Astrocyte (in vitro differentiated cells and primary cell): ENCODE measurements around the gene TNFRSF1A. TPM values are rescaled to one million over a fixed set of nuclear protein-coding genes. Genes with fewer than 3 reads are reported as not detected.

Experiments used
- DNase-seq: peaks from one replicate; pipeline ENCODE4 v3.0.0-alpha.2; 2010; ENCODE audit warnings: low read depth
- FAIRE-seq: peaks from 2 replicates; lab custom pipeline; 2011; peaks lifted over from hg19 to GRCh38; lab: Jason Lieb, UNC
- H2AFZ ChIP-seq: 2 replicates; pipeline ENCODE4 v1.6.0; 2012; ENCODE audit warnings: low read depth, low read length, inconsistent platforms
- H3K27ac ChIP-seq: 2 replicates; pipeline ENCODE4 v1.5.1; 2011; ENCODE audit warnings: low read depth, low read length, inconsistent platforms
- H3K27me3 ChIP-seq: 2 replicates; pipeline ENCODE4 v1.6.0; 2011; ENCODE audit warnings: low read length, inconsistent platforms; ENCODE audit not compliant: insufficient read depth
- H3K36me3 ChIP-seq: 2 replicates; pipeline ENCODE4 v1.5.1; 2011; ENCODE audit warnings: low read length, inconsistent platforms; ENCODE audit not compliant: insufficient read depth
- H3K4me1 ChIP-seq: 2 replicates; pipeline ENCODE4 v1.5.1; 2011; ENCODE audit warnings: low read length, inconsistent platforms; ENCODE audit not compliant: insufficient read depth
- H3K4me2 ChIP-seq: 2 replicates; pipeline ENCODE4 v1.6.0; 2012; ENCODE audit warnings: low read length, inconsistent platforms
- H3K4me3 ChIP-seq: 2 replicates; pipeline ENCODE4 v1.5.1; 2011; ENCODE audit warnings: low read depth, mild to moderate bottlenecking, low read length, inconsistent platforms; ENCODE audit not compliant: insufficient read depth
- H3K79me2 ChIP-seq: 2 replicates; pipeline ENCODE4 v1.6.0; 2012; ENCODE audit warnings: mild to moderate bottlenecking, low read length, inconsistent platforms; ENCODE audit not compliant: insufficient read depth
- H3K9ac ChIP-seq: 2 replicates; pipeline ENCODE4 v1.6.0; 2012; ENCODE audit warnings: mild to moderate bottlenecking, low read length, inconsistent platforms
- H3K9me3 ChIP-seq: 2 replicates; pipeline ENCODE4 v1.5.1; 2012; ENCODE audit warnings: low read depth, mild to moderate bottlenecking, low read length, inconsistent platforms; ENCODE audit not compliant: insufficient read depth
- H4K20me1 ChIP-seq: 2 replicates; pipeline ENCODE4 v1.6.0; 2012; ENCODE audit warnings: low read length, inconsistent platforms; ENCODE audit not compliant: insufficient read depth
- H3K27ac Mint-ChIP-seq: one replicate; pipeline ENCODE4 v1.8.0; 2021; ENCODE audit warnings: mild to moderate bottlenecking, mixed read lengths; ENCODE audit not compliant: unreplicated experiment
- H3K27me3 Mint-ChIP-seq: one replicate; pipeline ENCODE4 v1.8.0; 2021; ENCODE audit warnings: low read depth, mixed read lengths; ENCODE audit not compliant: unreplicated experiment
- H3K36me3 Mint-ChIP-seq: one replicate; pipeline ENCODE4 v1.8.0; 2021; ENCODE audit warnings: low read depth, mixed read lengths; ENCODE audit not compliant: unreplicated experiment
- H3K4me1 Mint-ChIP-seq: one replicate; pipeline ENCODE4 v1.8.0; 2021; ENCODE audit warnings: low read depth, mixed read lengths; ENCODE audit not compliant: unreplicated experiment
- H3K4me3 Mint-ChIP-seq: one replicate; pipeline ENCODE4 v1.8.0; 2021; ENCODE audit warnings: mild to moderate bottlenecking, moderate library complexity, mixed read lengths; ENCODE audit not compliant: unreplicated experiment
- H3K9me3 Mint-ChIP-seq: one replicate; pipeline ENCODE4 v1.8.0; 2021; ENCODE audit warnings: mild to moderate bottlenecking, mixed read lengths; ENCODE audit not compliant: unreplicated experiment
- EZH2 ChIP-seq: IDR thresholded peaks from 2 replicates; pipeline ENCODE4 v1.6.1; 2012; ENCODE audit warnings: mild to moderate bottlenecking, low read length, inconsistent platforms; ENCODE audit not compliant: insufficient read depth
- total RNA-seq: library from RNA; stranded (reverse); gene quantifications from 2 replicates; pipeline ENCODE4 v1.2.1, GENCODE V29; 2021
- TF ChIP-seq, protein P1 (sequence below): IDR thresholded peaks from 2 replicates; pipeline ENCODE4 v1.5.1; 2011; ENCODE audit warnings: low read depth, mild to moderate bottlenecking, inconsistent platforms, low read length, moderate library complexity; ENCODE audit not compliant: insufficient read depth

Gene TNFRSF1A
- total RNA-seq, 1 donor from 2014 or later, result 118 TPM

DNA sequence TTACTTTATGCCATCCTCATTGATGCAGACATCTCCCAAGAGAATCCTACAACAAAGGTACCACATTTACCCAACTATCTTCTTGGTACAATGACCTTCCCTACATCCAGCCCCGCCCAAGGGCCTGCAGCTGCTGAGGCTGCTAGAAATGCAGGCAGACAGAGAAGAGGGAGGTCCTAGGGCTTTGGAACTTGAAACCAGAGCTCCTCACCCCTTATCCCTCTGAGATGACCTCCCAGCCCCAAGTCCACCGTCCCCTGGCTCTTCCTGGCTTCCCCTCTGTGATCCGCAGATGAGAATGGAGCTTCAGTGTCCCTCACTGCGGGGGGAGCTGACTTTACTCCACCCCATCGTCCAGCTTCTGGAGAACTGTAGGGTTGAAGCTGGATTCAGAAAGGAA, 1.6 kb upstream of the TNFRSF1A start:
- no peak for DNase-seq
- Histone ChIP-seq H3K4me2 (no peak overlapping the region), H3K4me3 (no peak overlapping the region), H2AFZ (no peak overlapping the region), H4K20me1 (peaks cover 25% of the 10 kb centered on the region), H3K27ac (no peak overlapping the region), H3K4me1 (peaks cover 40% of the 10 kb centered on the region), H3K9me3 (no peaks in the 10 kb centered on the region), H3K36me3 (no peaks in the 10 kb centered on the region), H3K9ac (no peak overlapping the region), H3K79me2 (peaks cover 42% of the 10 kb centered on the region), H3K27me3 (no peaks in the 10 kb centered on the region)
- TF ChIP-seq, protein P1, sequence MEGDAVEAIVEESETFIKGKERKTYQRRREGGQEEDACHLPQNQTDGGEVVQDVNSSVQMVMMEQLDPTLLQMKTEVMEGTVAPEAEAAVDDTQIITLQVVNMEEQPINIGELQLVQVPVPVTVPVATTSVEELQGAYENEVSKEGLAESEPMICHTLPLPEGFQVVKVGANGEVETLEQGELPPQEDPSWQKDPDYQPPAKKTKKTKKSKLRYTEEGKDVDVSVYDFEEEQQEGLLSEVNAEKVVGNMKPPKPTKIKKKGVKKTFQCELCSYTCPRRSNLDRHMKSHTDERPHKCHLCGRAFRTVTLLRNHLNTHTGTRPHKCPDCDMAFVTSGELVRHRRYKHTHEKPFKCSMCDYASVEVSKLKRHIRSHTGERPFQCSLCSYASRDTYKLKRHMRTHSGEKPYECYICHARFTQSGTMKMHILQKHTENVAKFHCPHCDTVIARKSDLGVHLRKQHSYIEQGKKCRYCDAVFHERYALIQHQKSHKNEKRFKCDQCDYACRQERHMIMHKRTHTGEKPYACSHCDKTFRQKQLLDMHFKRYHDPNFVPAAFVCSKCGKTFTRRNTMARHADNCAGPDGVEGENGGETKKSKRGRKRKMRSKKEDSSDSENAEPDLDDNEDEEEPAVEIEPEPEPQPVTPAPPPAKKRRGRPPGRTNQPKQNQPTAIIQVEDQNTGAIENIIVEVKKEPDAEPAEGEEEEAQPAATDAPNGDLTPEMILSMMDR, result no peak
- no peak for TF ChIP-seq EZH2
- no peak overlapping the region for H3K4me3 Mint-ChIP-seq
- no peak overlapping the region for H3K27ac Mint-ChIP-seq
- H3K36me3 Mint-ChIP-seq, result no peaks in the 10 kb centered on the region
- H3K27me3 Mint-ChIP-seq, result peaks cover 1% of the 10 kb centered on the region
- no peak for FAIRE-seq
- peaks cover 25% of the 10 kb centered on the region for H3K4me1 Mint-ChIP-seq
- H3K9me3 Mint-ChIP-seq, result no peaks in the 10 kb centered on the region

DNA sequence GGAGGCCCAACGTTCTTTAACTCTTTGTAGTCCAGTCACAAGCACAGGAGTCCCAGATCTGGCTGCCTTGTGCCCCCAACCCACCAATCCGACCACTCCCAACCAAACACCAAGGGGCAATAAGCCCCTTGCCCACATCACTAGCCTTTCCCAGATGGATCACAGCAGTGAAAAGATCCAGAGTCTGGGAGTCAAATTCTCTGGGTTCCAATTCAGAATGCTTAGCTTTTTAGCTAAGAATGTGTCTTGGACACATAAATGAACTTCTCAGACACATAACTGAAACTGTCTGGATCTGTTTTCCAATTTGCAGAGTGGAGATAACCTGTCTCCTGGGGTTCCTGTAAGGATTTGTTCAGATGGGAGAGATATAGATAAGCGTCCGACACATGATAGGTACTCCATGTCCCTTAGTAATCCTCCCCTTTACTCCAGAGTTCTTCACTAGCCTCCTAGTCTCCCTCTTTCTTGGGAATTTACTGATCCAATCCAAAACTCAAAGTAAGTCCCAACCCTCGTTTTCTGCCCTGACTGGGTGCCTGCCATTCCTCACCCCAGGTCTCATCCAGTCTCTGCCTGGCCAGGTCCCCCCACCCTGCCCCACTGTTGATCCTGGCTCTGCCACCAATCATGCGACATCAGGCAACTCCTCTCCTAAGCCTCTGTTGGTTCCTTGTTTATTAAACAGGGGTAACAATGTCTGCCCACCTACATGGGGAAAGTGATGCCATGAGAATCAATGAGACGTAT, 439 bp upstream of the TNFRSF1A start:
- DNase-seq (no peak), FAIRE-seq (no peak)
- peak overlapping the region; percentile 54 for H2AFZ ChIP-seq
- TF ChIP-seq, protein P1, result no peak
- no peak for TF ChIP-seq EZH2
- H3K4me3 ChIP-seq, result peak overlapping the region; percentile 95
- no peaks in the 10 kb centered on the region for H3K36me3 ChIP-seq
- peak overlapping the region; percentile 94 for H3K27ac ChIP-seq
- no peaks in the 10 kb centered on the region for H3K9me3 ChIP-seq
- no peaks in the 10 kb centered on the region for H3K9me3 Mint-ChIP-seq
- H3K4me2 ChIP-seq, result peak overlapping the region; percentile 95
- H3K4me1 Mint-ChIP-seq, result peaks cover 25% of the 10 kb centered on the region
- H3K9ac ChIP-seq, result peak overlapping the region; percentile 98
- peak overlapping the region; percentile 93 for H3K27ac Mint-ChIP-seq
- H3K27me3 ChIP-seq, result no peaks in the 10 kb centered on the region
- H4K20me1 ChIP-seq, result peaks cover 34% of the 10 kb centered on the region
- peaks cover 52% of the 10 kb centered on the region for H3K4me1 ChIP-seq
- H3K36me3 Mint-ChIP-seq, result no peaks in the 10 kb centered on the region
- H3K27me3 Mint-ChIP-seq, result no peaks in the 10 kb centered on the region
- H3K4me3 Mint-ChIP-seq, result no peak overlapping the region
- H3K79me2 ChIP-seq, result peaks cover 54% of the 10 kb centered on the region
